Liver (tissue), 9 donors: ENCODE measurements around the gene LILRB2. TPM values are rescaled to one million over a fixed set of nuclear protein-coding genes. Genes with fewer than 3 reads are reported as not detected.
"Not testable (repeated sequence)": the region's sequence is repeated elsewhere in the genome, so short reads cannot be mapped to it uniquely, and the experiment has no call there.

ENCODE experiments used
- DNase-seq: peaks from one replicate; pipeline ENCODE4 v3.0.0-alpha.2; 2017; ENCODE audit warnings: low spot score
- H3K27ac ChIP-seq, 2 donors: one replicate each; pipeline ENCODE4 v1.7.0; 2013; ENCODE audit warnings: inconsistent platforms in 2 of 2, low read length in 2 of 2, control low read depth in 1 of 2, low read depth in 1 of 2, mild to moderate bottlenecking in 1 of 2
- H3K27me3 ChIP-seq, 4 donors: one replicate each; pipeline versions ENCODE4 v1.6.1 to v1.7.0; 2013; ENCODE audit warnings: low read length in 3 of 4, inconsistent platforms in 1 of 4, mild to moderate bottlenecking in 1 of 4, moderate library complexity in 1 of 4; ENCODE audit not compliant: control insufficient read depth in 4 of 4, insufficient read depth in 4 of 4
- H3K36me3 ChIP-seq, 4 donors: one replicate each; pipeline versions ENCODE4 v1.6.1 to v1.7.0; 2013; ENCODE audit warnings: low read length in 3 of 4, mild to moderate bottlenecking in 3 of 4, low read depth in 1 of 4, moderate library complexity in 1 of 4; ENCODE audit not compliant: control insufficient read depth in 4 of 4, insufficient read depth in 3 of 4
- H3K4me1 ChIP-seq, 4 donors: one replicate each; pipeline versions ENCODE4 v1.6.1 to v1.7.0; 2013; ENCODE audit warnings: low read length in 3 of 4, mild to moderate bottlenecking in 3 of 4, moderate library complexity in 1 of 4; ENCODE audit not compliant: control insufficient read depth in 4 of 4, insufficient read depth in 4 of 4
- H3K4me3 ChIP-seq, 3 donors: one replicate each; pipeline versions ENCODE4 v1.6.1 to v1.7.0; 2013; ENCODE audit warnings: low read length in 3 of 3, control low read depth in 1 of 3, low read depth in 1 of 3, mild to moderate bottlenecking in 1 of 3
- H3K9ac ChIP-seq, 2 donors: one replicate each; pipeline ENCODE4 v1.7.0; 2013; ENCODE audit warnings: low read length in 2 of 2, mild to moderate bottlenecking in 2 of 2, moderate library complexity in 2 of 2, control low read depth in 1 of 2, low read depth in 1 of 2
- H3K9me3 ChIP-seq, 4 donors: one replicate each; pipeline versions ENCODE4 v1.6.1 to v1.7.0; 2013; ENCODE audit warnings: low read length in 3 of 4; ENCODE audit not compliant: control insufficient read depth in 4 of 4
- ATF3 ChIP-seq: IDR thresholded peaks from 2 replicates; pipeline ENCODE4 v1.6.1; 2016; ENCODE audit warnings: antibody characterized with exemption
- CTCF ChIP-seq: fragments of 150-350 bp; IDR thresholded peaks from 2 replicates; pipeline ENCODE4 v1.5.1; 2017; ENCODE audit warnings: improper control_type of control experiment, low read depth, low read length; ENCODE audit not compliant: missing input control
- EGR1 ChIP-seq, 2 donors: IDR thresholded peaks; 2 replicates each; pipeline ENCODE4 v1.6.1; 2016 to 2018; ENCODE audit warnings: antibody characterized with exemption in 2 of 2, low read depth in 2 of 2
- FOXA1 ChIP-seq: IDR thresholded peaks from 2 replicates; pipeline ENCODE4 v1.6.1; 2016; ENCODE audit warnings: antibody characterized with exemption
- FOXA2 ChIP-seq: IDR thresholded peaks from 2 replicates; pipeline ENCODE4 v1.6.1; 2016; ENCODE audit warnings: antibody characterized with exemption
- GABPA ChIP-seq, 2 donors: IDR thresholded peaks in 1 of 2; conservative IDR thresholded peaks in 1 of 2; 2 replicates each; pipeline ENCODE4 v1.6.1; 2016; ENCODE audit warnings: antibody characterized with exemption in 2 of 2, mild to moderate bottlenecking in 1 of 2, moderate library complexity in 1 of 2
- HNF4A ChIP-seq, 2 donors: conservative IDR thresholded peaks; 2 replicates each; pipeline ENCODE4 v1.6.1; 2016; ENCODE audit warnings: antibody characterized with exemption in 2 of 2, mild to moderate bottlenecking in 2 of 2
- HNF4G ChIP-seq: IDR thresholded peaks from 2 replicates; pipeline ENCODE4 v1.6.1; 2016; ENCODE audit warnings: antibody characterized with exemption
- JUND ChIP-seq, 2 donors: IDR thresholded peaks; 2 replicates each; pipeline ENCODE4 v1.6.1; 2016; ENCODE audit warnings: antibody characterized with exemption in 2 of 2
- MAX ChIP-seq: IDR thresholded peaks from 2 replicates; pipeline ENCODE4 v1.6.1; 2016; ENCODE audit warnings: antibody characterized with exemption
- NR2F2 ChIP-seq: IDR thresholded peaks from 2 replicates; pipeline ENCODE4 v1.6.1; 2016; ENCODE audit warnings: antibody characterized with exemption
- RAD21 ChIP-seq, 2 donors: IDR thresholded peaks; 2 replicates each; pipeline ENCODE4 v1.6.1; 2016; ENCODE audit warnings: antibody characterized with exemption in 2 of 2, mild to moderate bottlenecking in 2 of 2
- REST ChIP-seq: IDR thresholded peaks from 2 replicates; pipeline ENCODE4 v1.6.1; 2016; ENCODE audit warnings: antibody characterized with exemption, mild to moderate bottlenecking
- RXRA ChIP-seq, 2 donors: IDR thresholded peaks; 2 replicates each; pipeline ENCODE4 v1.6.1; 2017 to 2018; ENCODE audit warnings: antibody characterized with exemption in 2 of 2, mild to moderate bottlenecking in 1 of 2
- SP1 ChIP-seq: IDR thresholded peaks from 2 replicates; pipeline ENCODE4 v1.6.1; 2018; ENCODE audit warnings: antibody characterized with exemption, mild to moderate bottlenecking
- TAF1 ChIP-seq: conservative IDR thresholded peaks from 2 replicates; pipeline ENCODE4 v1.6.1; 2016; ENCODE audit warnings: antibody characterized with exemption, mild to moderate bottlenecking
- YY1 ChIP-seq: IDR thresholded peaks from 2 replicates; pipeline ENCODE4 v1.6.1; 2016; ENCODE audit warnings: antibody characterized with exemption, mild to moderate bottlenecking
- ZBTB33 ChIP-seq: IDR thresholded peaks from 2 replicates; pipeline ENCODE4 v1.6.1; 2016; ENCODE audit warnings: antibody characterized with exemption
- WGBS: extraction: QIAGEN DNeasy Blood & Tissue Kit; methylation state at CpG from one replicate; pipeline ENCODE4 v1.1.7; 2013; 5-methylcytosine and 5-hydroxymethylcytosine counted together
- polyA plus RNA-seq, 2 donors: library from polyadenylated mRNA; stranded (reverse) in 1 of 2; unstranded in 1 of 2; fragments of 200-250 nt in 1 of 2; fragments of >200 nt in 1 of 2; fragmentation: Nextera tagmentation in 1 of 2; extraction: Ambion mirVana in 1 of 2; gene quantifications; one replicate each; pipeline versions ENCODE4 v1.2.1 to v1.2.3, GENCODE V29; 2013 to 2015
- total RNA-seq, 2 donors: library from RNA; depleted of rRNA; stranded (reverse); fragments of >200 nt; gene quantifications; one replicate each; pipeline ENCODE4 v1.2.3, GENCODE V29; 2014
- donor health status: healthy.
- donor health status: healthy.
- donor health status: healthy.
- donor health status: healthy.
- donor health status: healthy.

Gene LILRB2
- total and polyA plus RNA-seq, 4 donors, result 2.2 to 6.1 (median 5.2) TPM

- TF ChIP-seq TAF1, result no peak
- no peak for TF ChIP-seq SP1
- no peak for TF ChIP-seq RAD21 (IDR thresholded peaks at IDR 0.05)
- TF ChIP-seq GABPA (IDR thresholded peaks at IDR 0.05 in 1 of 2, conservative IDR thresholded peaks at IDR 0.05 in 1 of 2), result no peak
- no peak for TF ChIP-seq RXRA (IDR thresholded peaks at IDR 0.05)
- no peak for TF ChIP-seq YY1
- TF ChIP-seq NR2F2, result no peak
- TF ChIP-seq EGR1 (IDR thresholded peaks at IDR 0.05; ENCODE audit: low read depth in 2 of 2), result no peak
- TF ChIP-seq ZBTB33, result no peak
- TF ChIP-seq JUND (IDR thresholded peaks at IDR 0.05), result no peak
- no peak for TF ChIP-seq CTCF
- no peak for TF ChIP-seq MAX
- no peak for TF ChIP-seq FOXA1
- TF ChIP-seq HNF4A (conservative IDR thresholded peaks at IDR 0.05), result no peak
- TF ChIP-seq ATF3, result no peak
- no peak for TF ChIP-seq FOXA2
- no peak for TF ChIP-seq HNF4G
- TF ChIP-seq REST, result no peak
- Histone ChIP-seq H3K27me3 (peaks cover 0 to 2% (median 0%) of the 10 kb centered on the region in 4 donors), H3K27ac (no peak overlapping the region), H3K9ac (no peak overlapping the region), H3K4me3 (no peak overlapping the region), H3K4me1 (peaks cover 0 to 5% (median 0%) of the 10 kb centered on the region in 4 donors), H3K36me3 (no peaks in the 10 kb centered on the region), H3K9me3 (no peaks in the 10 kb centered on the region)
- no peak for DNase-seq
- WGBS, result 71% methylated on average over 3 of the region's 3 CpGs
Measured at GRCh38 chr19:54245936-54246335, 35.0 kb downstream of the LILRB2 start.

- not testable (repeated sequence) for H3K9ac ChIP-seq, H3K4me1 ChIP-seq, H3K36me3 ChIP-seq, H3K27me3 ChIP-seq, DNase-seq, H3K9me3 ChIP-seq, H3K27ac ChIP-seq, H3K4me3 ChIP-seq
- 74% methylated on average over 6 of the region's 8 CpGs for WGBS
Measured at GRCh38 chr19:54243809-54244208, 37.1 kb downstream of the LILRB2 start.

- H3K27me3 ChIP-seq, DNase-seq, H3K36me3 ChIP-seq, H3K4me3 ChIP-seq, H3K9me3 ChIP-seq, H3K9ac ChIP-seq, H3K27ac ChIP-seq, H3K4me1 ChIP-seq: not testable (repeated sequence)
- WGBS, result 53% methylated on average over 2 of the region's 6 CpGs
Measured at GRCh38 chr19:54242646-54243045, 38.3 kb downstream of the LILRB2 start, which contains the start of gene LILRA6. Gene LILRA6, minus strand, starts transcription at chr19:54242790.

- not testable (repeated sequence) for H3K4me3 ChIP-seq
Measured at GRCh38 chr19:54242234-54242633, 38.7 kb downstream of the LILRB2 start.

More at GRCh38 chr19:54242234-54242633, 38.7 kb downstream of the LILRB2 start:
- not testable (repeated sequence) for H3K9ac ChIP-seq, H3K9me3 ChIP-seq, H3K4me1 ChIP-seq, DNase-seq, H3K27me3 ChIP-seq, H3K36me3 ChIP-seq, H3K27ac ChIP-seq
- no CpG with 5 or more reads among the region's 4 CpGs for WGBS
